Neutrophil (primary cell): Measurements from ENCODE around the gene LRMDA.

ENCODE experiments used
- H3K27ac ChIP-seq: fragments of 200-600 bp; sonication (generic); 2 replicates; pipeline ENCODE4 v1.5.1; 2016; ENCODE audit warnings: mild to moderate bottlenecking, moderate library complexity
- H3K27me3 ChIP-seq: fragments of 200-600 bp; sonication (generic); 2 replicates; pipeline ENCODE4 v1.6.0; 2016; ENCODE audit warnings: mild to moderate bottlenecking
- H3K36me3 ChIP-seq: fragments of 200-600 bp; sonication (generic); 2 replicates; pipeline ENCODE4 v1.5.1; 2017
- H3K4me1 ChIP-seq, 2 experiments: fragments of 200-600 bp in 1 of 2; sonication (generic) in 1 of 2; 1 replicate in 1 of 2; 2 replicates in 1 of 2; pipeline versions ENCODE4 v1.5.1 to v1.6.1; 2013 to 2016; ENCODE audit warnings: low read depth in 1 of 2, low read length in 1 of 2, mild to moderate bottlenecking in 1 of 2, moderate library complexity in 1 of 2; ENCODE audit not compliant: control insufficient read depth in 1 of 2, insufficient read depth in 1 of 2
- H3K4me3 ChIP-seq, 2 experiments: fragments of 200-600 bp in 1 of 2; sonication (generic) in 1 of 2; 1 replicate in 1 of 2; 2 replicates in 1 of 2; pipeline ENCODE4 v1.5.1; 2013 to 2016; ENCODE audit warnings: low read depth in 1 of 2, low read length in 1 of 2, mild to moderate bottlenecking in 1 of 2, moderate library complexity in 1 of 2
- H3K9me3 ChIP-seq: fragments of 200-600 bp; sonication (generic); 2 replicates; pipeline ENCODE4 v1.5.1; 2016
- CTCF ChIP-seq: fragments of 200-600 bp; sonication (generic); IDR thresholded peaks from 2 replicates; pipeline ENCODE4 v1.5.1; 2016; ENCODE audit warnings: antibody characterized with exemption

Gene LRMDA

GRCh38 chr10:75403939-75404814 lies 27.2 kb upstream of the LRMDA start:
- H3K9me3 ChIP-seq, result no peaks in the 10 kb centered on the region
- H3K4me3 ChIP-seq, result peak overlapping the region in 1 of 2 experiments; percentile 74
- TF ChIP-seq CTCF, result no peak
- no peaks in the 10 kb centered on the region for H3K36me3 ChIP-seq
- peaks cover 100% of the 10 kb centered on the region for H3K27me3 ChIP-seq
- H3K4me1 ChIP-seq, result peaks cover 72 to 83% of the 10 kb centered on the region in 2 experiments
- no peak overlapping the region for H3K27ac ChIP-seq

GRCh38 chr10:75404815-75405597 lies 26.4 kb upstream of the LRMDA start:
- peaks cover 76 to 84% of the 10 kb centered on the region in 2 experiments for H3K4me1 ChIP-seq
- no peaks in the 10 kb centered on the region for H3K36me3 ChIP-seq
- H3K9me3 ChIP-seq, result no peaks in the 10 kb centered on the region
- no peak for TF ChIP-seq CTCF
- H3K27me3 ChIP-seq, result peaks cover 100% of the 10 kb centered on the region
- H3K4me3 ChIP-seq, result no peak overlapping the region
- H3K27ac ChIP-seq, result no peak overlapping the region

GRCh38 chr10:75405598-75406461 lies 25.6 kb upstream of the LRMDA start:
- H3K36me3 ChIP-seq, result no peaks in the 10 kb centered on the region
- peaks cover 100% of the 10 kb centered on the region for H3K27me3 ChIP-seq
- H3K4me3 ChIP-seq, result no peak overlapping the region
- TF ChIP-seq CTCF, result no peak
- H3K27ac ChIP-seq, result no peak overlapping the region
- H3K9me3 ChIP-seq, result no peaks in the 10 kb centered on the region
- H3K4me1 ChIP-seq, result peaks cover 68 to 76% of the 10 kb centered on the region in 2 experiments

- peaks cover 62 to 68% of the 10 kb centered on the region in 2 experiments for H3K4me1 ChIP-seq
- H3K27ac ChIP-seq, result no peak overlapping the region
- H3K36me3 ChIP-seq, result no peaks in the 10 kb centered on the region
- peaks cover 100% of the 10 kb centered on the region for H3K27me3 ChIP-seq
- no peaks in the 10 kb centered on the region for H3K9me3 ChIP-seq
- peak overlapping the region; percentile 73 to 90 for H3K4me3 ChIP-seq
- no peak for TF ChIP-seq CTCF
Observed at GRCh38 chr10:75406462-75407223, 24.8 kb upstream of the LRMDA start.
